Activated CD4-positive, alpha-beta T cell treated with anti-CD3 and anti-CD28 coated beads, Interleukin-2, amount 50 U/mL, for 16 hours (primary cell): Measurements from ENCODE around the gene BRIP1.
"Not testable (repeated sequence)": the region's sequence is repeated elsewhere in the genome, so short reads cannot be mapped to it uniquely, and the experiment has no call there.

Experiments used
- DNase-seq: peaks from one replicate; pipeline ENCODE4 v3.0.0-alpha.2; 2020

The BRIP1 gene

GRCh38 chr17:61826866-61827265 is 36.5 kb downstream of the BRIP1 start:
- not testable (repeated sequence) for DNase-seq

- not testable (repeated sequence) for DNase-seq
These were observed 37.1 kb downstream of the BRIP1 start for GRCh38 chr17:61826198-61826597.

GRCh38 chr17:61825448-61826137 is 37.7 kb downstream of the BRIP1 start:
- DNase-seq: no peak

- DNase-seq: no peak
These were observed 40.7 kb downstream of the BRIP1 start for GRCh38 chr17:61822326-61823285.

GRCh38 chr17:61821655-61822054 is 41.7 kb downstream of the BRIP1 start:
- no peak for DNase-seq

- DNase-seq: not testable (repeated sequence)
These were observed 44.1 kb downstream of the BRIP1 start for GRCh38 chr17:61819265-61819664.

GRCh38 chr17:61818225-61818624 is 45.1 kb downstream of the BRIP1 start:
- no peak for DNase-seq

GRCh38 chr17:61817452-61817851 is 45.9 kb downstream of the BRIP1 start:
- no peak for DNase-seq

GRCh38 chr17:61816538-61816937 is 46.8 kb downstream of the BRIP1 start:
- DNase-seq: no peak

- DNase-seq: no peak
These were observed 47.3 kb downstream of the BRIP1 start for GRCh38 chr17:61815863-61816503.

GRCh38 chr17:61814485-61814884 is 48.8 kb downstream of the BRIP1 start:
- DNase-seq: no peak

- DNase-seq: no peak
These were observed 50.1 kb downstream of the BRIP1 start for GRCh38 chr17:61813211-61813610.

- DNase-seq: no peak
These were observed 50.6 kb downstream of the BRIP1 start for GRCh38 chr17:61812747-61813146.

GRCh38 chr17:61809816-61810392 is 53.4 kb downstream of the BRIP1 start:
- no peak for DNase-seq

GRCh38 chr17:61808442-61808841 is 54.9 kb downstream of the BRIP1 start:
- DNase-seq: no peak

GRCh38 chr17:61806936-61807335 is 56.4 kb downstream of the BRIP1 start:
- no peak for DNase-seq

GRCh38 chr17:61806081-61806828 is 57.1 kb downstream of the BRIP1 start:
- DNase-seq: no peak

- DNase-seq: no peak
These were observed 57.9 kb downstream of the BRIP1 start for GRCh38 chr17:61805399-61805798.

- no peak for DNase-seq
These were observed 59.5 kb downstream of the BRIP1 start for GRCh38 chr17:61803796-61804195.

GRCh38 chr17:61803216-61803615 is 60.1 kb downstream of the BRIP1 start:
- no peak for DNase-seq

- no peak for DNase-seq
These were observed 63.4 kb downstream of the BRIP1 start for GRCh38 chr17:61799812-61800484.

- DNase-seq: no peak
These were observed 66.0 kb downstream of the BRIP1 start for GRCh38 chr17:61797283-61797682.
